BLaER1 treated with 17β-estradiol and CSF1 and Interleukin-3, amounts not matched to agents 10 nM and 100 nM (cell line): ENCODE measurements around the gene GARNL3.

Source experiments
- H3K27ac ChIP-seq, 11 experiments: shearing (Covaris generic); formaldehyde crosslinking; 2 replicates each; pipeline ENCODE4 v1.8.1; 2022
- H3K27me3 ChIP-seq, 11 experiments: shearing (Covaris generic); formaldehyde crosslinking; 2 replicates each; pipeline ENCODE4 v1.8.1; 2022
- H3K36me3 ChIP-seq, 11 experiments: shearing (Covaris generic); formaldehyde crosslinking; 2 replicates each; pipeline ENCODE4 v1.8.1; 2022
- H3K4me1 ChIP-seq, 10 experiments: shearing (Covaris generic); formaldehyde crosslinking; 2 replicates each; pipeline ENCODE4 v1.8.1; 2022
- H3K4me2 ChIP-seq, 11 experiments: shearing (Covaris generic); formaldehyde crosslinking; 2 replicates each; pipeline ENCODE4 v1.8.1; 2022
- H3K4me3 ChIP-seq, 10 experiments: shearing (Covaris generic); formaldehyde crosslinking; 2 replicates each; pipeline ENCODE4 v1.8.1; 2022
- H3K9ac ChIP-seq, 11 experiments: shearing (Covaris generic); formaldehyde crosslinking; 2 replicates each; pipeline ENCODE4 v1.8.1; 2022
- H3K9me3 ChIP-seq, 11 experiments: shearing (Covaris generic); formaldehyde crosslinking; replicated peaks in 1 of 11; 2 replicates each; pipeline ENCODE4 v1.8.1; 2022
- H4K20me1 ChIP-seq, 11 experiments: shearing (Covaris generic); formaldehyde crosslinking; 2 replicates each; pipeline ENCODE4 v1.8.1; 2022
- Cebpa-rat ChIP-seq, 11 experiments: shearing (Covaris generic); IDR thresholded peaks; 2 replicates each; pipeline ENCODE4 v1.8.1; 2022

The GARNL3 gene

GRCh38 chr9:127438394-127438793 is 173.8 kb downstream of the GARNL3 start:
- Histone ChIP-seq H3K36me3 (peaks cover 97 to 100% (median 99%) of the 10 kb centered on the region in 11 experiments), H4K20me1 (peaks cover 0 to 23% (median 11%) of the 10 kb centered on the region in 11 experiments; a peak in 13 of 22 replicates), H3K9me3 (peaks cover 0 to 24% (median 0%) of the 10 kb centered on the region in 11 experiments; a peak in 6 of 22 replicates), H3K27ac (no peak overlapping the region), H3K4me1 (peaks cover 0 to 6% (median 3%) of the 10 kb centered on the region in 10 experiments; a peak in 7 of 20 replicates), H3K4me3 (no peak overlapping the region), H3K27me3 (no peaks in the 10 kb centered on the region), H3K4me2 (no peak overlapping the region), H3K9ac (no peak overlapping the region)
- TF ChIP-seq Cebpa-rat (IDR thresholded peaks at IDR 0.05), result no peak
